GM12878 (cell line): ENCODE results near the gene PPIB.

ENCODE experiments used
- CTCF ChIP-seq, 3 experiments: IDR thresholded peaks in 2 of 3; conservative IDR thresholded peaks in 1 of 3; 2 replicates each; pipeline ENCODE4 v1.5.1; 2011; ENCODE audit warnings: low read depth in 3 of 3, low read length in 3 of 3, mild to moderate bottlenecking in 3 of 3, control low read depth in 2 of 3, moderate library complexity in 2 of 3, inconsistent platforms in 1 of 3, mixed read lengths in 1 of 3; ENCODE audit not compliant: control insufficient read depth in 2 of 3, insufficient read depth in 1 of 3; ENCODE audit errors: extremely low read depth in 1 of 3
- EP300 ChIP-seq, 2 experiments: fragments of 150-350 bp in 1 of 2; IDR thresholded peaks; 2 replicates each; pipeline ENCODE4 v1.6.1; 2011 to 2012; ENCODE audit warnings: low read depth in 2 of 2, low read length in 2 of 2, borderline replicate concordance in 1 of 2, improper control_type of control experiment in 1 of 2, inconsistent platforms in 1 of 2; ENCODE audit not compliant: control insufficient read depth in 1 of 2
- EZH2 ChIP-seq: IDR thresholded peaks from 2 replicates; pipeline ENCODE4 v1.6.1; 2012; ENCODE audit warnings: low read depth, mild to moderate bottlenecking, control low read depth, inconsistent platforms, low read length, borderline replicate concordance; ENCODE audit not compliant: control insufficient read depth
- JUNB ChIP-seq: IDR thresholded peaks from 2 replicates; pipeline ENCODE4 v1.6.1; 2016; ENCODE audit warnings: antibody characterized with exemption, mild to moderate bottlenecking
- KLF5 ChIP-seq: fragments of 450-650 bp; IDR thresholded peaks from 2 replicates; pipeline ENCODE4 v1.6.1; 2014; ENCODE audit warnings: mild to moderate bottlenecking; ENCODE audit not compliant: partially characterized antibody
- MXI1 ChIP-seq: fragments of 150-350 bp; IDR thresholded peaks from 2 replicates; pipeline ENCODE4 v1.6.1; 2011; ENCODE audit warnings: low read depth, mild to moderate bottlenecking, inconsistent platforms, low read length, improper control_type of control experiment
- PAX5 ChIP-seq: IDR thresholded peaks from 2 replicates; pipeline ENCODE4 v1.6.1; 2011; ENCODE audit warnings: low read depth, low read length, borderline replicate concordance
- TAF1 ChIP-seq: IDR thresholded peaks from 2 replicates; pipeline ENCODE4 v1.6.1; 2011; ENCODE audit warnings: mild to moderate bottlenecking, low read depth, low read length, borderline replicate concordance
- TBL1XR1 ChIP-seq: IDR thresholded peaks from 2 replicates; pipeline ENCODE4 v1.6.1; 2012; ENCODE audit warnings: low read depth, low read length, improper control_type of control experiment
- USF1 ChIP-seq: IDR thresholded peaks from 2 replicates; pipeline ENCODE4 v1.6.1; 2011; ENCODE audit warnings: borderline replicate concordance, low read depth, mild to moderate bottlenecking, moderate library complexity, mixed read lengths, low read length; ENCODE audit not compliant: insufficient read depth; ENCODE audit errors: extremely low read length
- ZBED1 ChIP-seq: IDR thresholded peaks from 2 replicates; pipeline ENCODE4 v1.6.1; 2016; ENCODE audit warnings: borderline replicate concordance
- ZNF207 ChIP-seq: fragments of 450-650 bp; IDR thresholded peaks from 2 replicates; pipeline ENCODE4 v1.6.1; 2014; ENCODE audit warnings: antibody characterized with exemption, mild to moderate bottlenecking, borderline replicate concordance

- no peak for TF ChIP-seq JUNB
- no peak for TF ChIP-seq PAX5
- TF ChIP-seq EZH2: no peak
- TF ChIP-seq ZBED1: no peak
- no peak for TF ChIP-seq KLF5
- TF ChIP-seq CTCF (IDR thresholded peaks at IDR 0.05 in 2 of 3, conservative IDR thresholded peaks at IDR 0.05 in 1 of 3; ENCODE audit: control insufficient read depth in 2 of 3, extremely low read depth in 1 of 3, insufficient read depth in 1 of 3, low read depth in 3 of 3, low read length in 3 of 3): no peak
- no peak for TF ChIP-seq TAF1
- no peak for TF ChIP-seq USF1
- no peak for TF ChIP-seq ZNF207
- TF ChIP-seq EP300 (IDR thresholded peaks at IDR 0.05; ENCODE audit: borderline replicate concordance in 1 of 2, control insufficient read depth in 1 of 2, low read depth in 2 of 2, low read length in 2 of 2): no peak
- TF ChIP-seq TBL1XR1: no peak
- no peak for TF ChIP-seq MXI1
Measured at GRCh38 chr15:64131547-64131946, 31.3 kb downstream of the PPIB start.
